ENCODE measurements around the gene STUM. TPM values are rescaled to one million over a fixed set of nuclear protein-coding genes. Genes with fewer than 3 reads are reported as not detected.
A peak's percentile ranks its signal among the peaks of the same experiment; 100 is the strongest.
"Not testable (repeated sequence)": the region's sequence is repeated elsewhere in the genome, so short reads cannot be mapped to it uniquely, and the experiment has no call there.

Gene STUM
- polyA plus RNA-seq (0.01 TPM in 1 of 3 replicates, not detected in the others), polyA minus RNA-seq (0.03 TPM in 1 of 3 replicates, not detected in the others)
- not detected for polyA plus RNA-seq (2011; ENCODE audit: low read depth)
- not detected in 2 replicates for polyA plus RNA-seq (2011; cell fraction: cytosol; rRNA removed)
- polyA plus RNA-seq (2011; cell fraction: nucleus; rRNA removed): not detected in 2 replicates
- not detected in 2 replicates for polyA plus RNA-seq (2012; ENCODE audit: low replicate concordance)
- polyA minus RNA-seq (2011; cell fraction: cytosol; rRNA and poly(A)+ RNA removed): not detected
- polyA minus RNA-seq (2011; cell fraction: nucleus; rRNA and poly(A)+ RNA removed): not detected in 2 replicates

GRCh38 chr1:226548256-226549093 is at the start of gene STUM:
TSS of gene STUM (plus strand) at chr1:226548764. CDS start at chr1:226548905, 141 bp downstream.
- peak within 1 kb of the TSS; percentile 15 to 53 (median 39) for H3K4me3 ChIP-seq (ENCODE audit: control insufficient read depth in 2 of 3, extremely low read depth in 1 of 3, insufficient read depth in 2 of 3, low read depth in 1 of 3, low read length in 3 of 3)
- DNase-seq (ENCODE audit: low read depth, low spot score) (no peak), FAIRE-seq (no peak)
- H3K9me1 ChIP-seq (ENCODE audit: control insufficient read depth, extremely low read depth, insufficient read depth, low read length): no peaks in the 10 kb centered on the region
- peak within 1 kb of the TSS; percentile 84 for H3K4me2 ChIP-seq (ENCODE audit: control insufficient read depth, extremely low read depth, insufficient read depth, low read depth, low read length)
- TF ChIP-seq EZH2 (IDR thresholded peaks at IDR 0.05; ENCODE audit: low read length) (no peak), CTCF (optimal IDR thresholded peaks at IDR 0.05 in 1 of 3, IDR thresholded peaks at IDR 0.05 in 1 of 3, conservative IDR thresholded peaks at IDR 0.05 in 1 of 3; ENCODE audit: extremely low read depth in 1 of 3, insufficient read depth in 2 of 3, low read length in 3 of 3) (no peak)
- dilution Hi-C loops (cut with MboI; ENCODE audit: extremely low pct_ligation_motif_present, low sequenced_read_pairs): no loop called here
- H4K20me1 ChIP-seq (ENCODE audit: control insufficient read depth, extremely low read depth, insufficient read depth, low read length): no peaks in the 10 kb centered on the region
- H3K79me2 ChIP-seq (ENCODE audit: control insufficient read depth, insufficient read depth, low read length): no peaks in the 10 kb centered on the region
- H3K27ac ChIP-seq (ENCODE audit: control insufficient read depth, insufficient read depth, low read length): no peak within 1 kb of the TSS
- no peak within 1 kb of the TSS for H3K9ac ChIP-seq (ENCODE audit: control insufficient read depth, extremely low read depth, insufficient read depth, low read length)
- no peaks in the 10 kb centered on the region for H3K36me3 ChIP-seq (ENCODE audit: control insufficient read depth in 2 of 2, extremely low read depth in 1 of 2, insufficient read depth in 2 of 2, low read length in 2 of 2)
- H3K27me3 ChIP-seq (ENCODE audit: control insufficient read depth, extremely low read depth, insufficient read depth, low read length): peaks cover 47% of the 10 kb centered on the region
- no peaks in the 10 kb centered on the region for H3K9me3 ChIP-seq (ENCODE audit: control insufficient read depth, low read depth, low read length)
- H2AFZ ChIP-seq (ENCODE audit: control insufficient read depth, low read length): peak within 1 kb of the TSS; percentile 23
- H3K4me1 ChIP-seq (ENCODE audit: control insufficient read depth, extremely low read depth, insufficient read depth, low read length): peaks cover 7% of the 10 kb centered on the region

- H3K79me2 ChIP-seq (ENCODE audit: control insufficient read depth, insufficient read depth, low read length); H4K20me1 ChIP-seq (ENCODE audit: control insufficient read depth, extremely low read depth, insufficient read depth, low read length); FAIRE-seq; H3K9ac ChIP-seq (ENCODE audit: control insufficient read depth, extremely low read depth, insufficient read depth, low read length); H3K27ac ChIP-seq (ENCODE audit: control insufficient read depth, insufficient read depth, low read length); H3K36me3 ChIP-seq (ENCODE audit: control insufficient read depth in 2 of 2, extremely low read depth in 1 of 2, insufficient read depth in 2 of 2, low read length in 2 of 2); H3K27me3 ChIP-seq (ENCODE audit: control insufficient read depth, extremely low read depth, insufficient read depth, low read length); H3K9me1 ChIP-seq (ENCODE audit: control insufficient read depth, extremely low read depth, insufficient read depth, low read length); H2AFZ ChIP-seq (ENCODE audit: control insufficient read depth, low read length); dilution Hi-C loops (cut with MboI; ENCODE audit: extremely low pct_ligation_motif_present, low sequenced_read_pairs); DNase-seq (ENCODE audit: low read depth, low spot score); H3K4me3 ChIP-seq (ENCODE audit: control insufficient read depth in 2 of 3, extremely low read depth in 1 of 3, insufficient read depth in 2 of 3, low read depth in 1 of 3, low read length in 3 of 3); H3K4me1 ChIP-seq (ENCODE audit: control insufficient read depth, extremely low read depth, insufficient read depth, low read length); H3K4me2 ChIP-seq (ENCODE audit: control insufficient read depth, extremely low read depth, insufficient read depth, low read depth, low read length); H3K9me3 ChIP-seq (ENCODE audit: control insufficient read depth, low read depth, low read length): not testable (repeated sequence)
Observed at GRCh38 chr1:226499699-226500098, 48.9 kb upstream of the STUM start.

All from keratinocyte (primary cell).